Measurements from ENCODE around the gene CETP. TPM values are rescaled to one million over a fixed set of nuclear protein-coding genes. Genes with fewer than 3 reads are reported as not detected.

Gene CETP
- total RNA-seq, 1 donor from 2014 or later = not detected

- Mint-ChIP-seq H3K4me3 (ENCODE audit: unreplicated experiment) (no peak overlapping the region), H3K27me3 (ENCODE audit: unreplicated experiment) (peaks cover 6% of the 10 kb centered on the region), H3K27ac (ENCODE audit: unreplicated experiment) (no peak overlapping the region), H3K9me3 (ENCODE audit: unreplicated experiment) (peaks cover 5% of the 10 kb centered on the region), H3K36me3 (ENCODE audit: unreplicated experiment) (peaks cover 2% of the 10 kb centered on the region), H3K4me1 (ENCODE audit: low read depth, unreplicated experiment) (no peaks in the 10 kb centered on the region)
- no peak for DNase-seq
- TF ChIP-seq CTCF (IDR thresholded peaks at IDR 0.05; ENCODE audit: partially characterized antibody, unreplicated experiment) = no peak
Measured at GRCh38 chr16:57022445-57022844, 60.7 kb downstream of the CETP start.

- peaks cover 7% of the 10 kb centered on the region for H3K27me3 Mint-ChIP-seq (ENCODE audit: unreplicated experiment)
- DNase-seq = no peak
- H3K9me3 Mint-ChIP-seq (ENCODE audit: unreplicated experiment) = peaks cover 6% of the 10 kb centered on the region
- H3K36me3 Mint-ChIP-seq (ENCODE audit: unreplicated experiment) = no peaks in the 10 kb centered on the region
- H3K27ac Mint-ChIP-seq (ENCODE audit: unreplicated experiment) = no peak overlapping the region
- no peak for TF ChIP-seq CTCF (IDR thresholded peaks at IDR 0.05; ENCODE audit: partially characterized antibody, unreplicated experiment)
- no peaks in the 10 kb centered on the region for H3K4me1 Mint-ChIP-seq (ENCODE audit: low read depth, unreplicated experiment)
- no peak overlapping the region for H3K4me3 Mint-ChIP-seq (ENCODE audit: unreplicated experiment)
Measured at GRCh38 chr16:57023541-57024249, 61.9 kb downstream of the CETP start.

GRCh38 chr16:57024894-57025680 lies 63.3 kb downstream of the CETP start:
- DNase-seq = no peak
- Mint-ChIP-seq H3K9me3 (ENCODE audit: unreplicated experiment) (peaks cover 4% of the 10 kb centered on the region), H3K4me3 (ENCODE audit: unreplicated experiment) (no peak overlapping the region), H3K36me3 (ENCODE audit: unreplicated experiment) (no peaks in the 10 kb centered on the region), H3K4me1 (ENCODE audit: low read depth, unreplicated experiment) (no peaks in the 10 kb centered on the region), H3K27me3 (ENCODE audit: unreplicated experiment) (peaks cover 7% of the 10 kb centered on the region), H3K27ac (ENCODE audit: unreplicated experiment) (no peak overlapping the region)
- TF ChIP-seq CTCF (IDR thresholded peaks at IDR 0.05; ENCODE audit: partially characterized antibody, unreplicated experiment) = no peak

GRCh38 chr16:57025941-57026777 lies 64.4 kb downstream of the CETP start:
- TF ChIP-seq CTCF (IDR thresholded peaks at IDR 0.05; ENCODE audit: partially characterized antibody, unreplicated experiment) = no peak
- Mint-ChIP-seq H3K9me3 (ENCODE audit: unreplicated experiment) (peaks cover 4% of the 10 kb centered on the region), H3K27ac (ENCODE audit: unreplicated experiment) (no peak overlapping the region), H3K27me3 (ENCODE audit: unreplicated experiment) (peaks cover 7% of the 10 kb centered on the region), H3K4me3 (ENCODE audit: unreplicated experiment) (no peak overlapping the region), H3K4me1 (ENCODE audit: low read depth, unreplicated experiment) (no peaks in the 10 kb centered on the region), H3K36me3 (ENCODE audit: unreplicated experiment) (no peaks in the 10 kb centered on the region)
- DNase-seq = no peak
